ENCODE results near the gene AOPEP.

AOPEP gene

DNA sequence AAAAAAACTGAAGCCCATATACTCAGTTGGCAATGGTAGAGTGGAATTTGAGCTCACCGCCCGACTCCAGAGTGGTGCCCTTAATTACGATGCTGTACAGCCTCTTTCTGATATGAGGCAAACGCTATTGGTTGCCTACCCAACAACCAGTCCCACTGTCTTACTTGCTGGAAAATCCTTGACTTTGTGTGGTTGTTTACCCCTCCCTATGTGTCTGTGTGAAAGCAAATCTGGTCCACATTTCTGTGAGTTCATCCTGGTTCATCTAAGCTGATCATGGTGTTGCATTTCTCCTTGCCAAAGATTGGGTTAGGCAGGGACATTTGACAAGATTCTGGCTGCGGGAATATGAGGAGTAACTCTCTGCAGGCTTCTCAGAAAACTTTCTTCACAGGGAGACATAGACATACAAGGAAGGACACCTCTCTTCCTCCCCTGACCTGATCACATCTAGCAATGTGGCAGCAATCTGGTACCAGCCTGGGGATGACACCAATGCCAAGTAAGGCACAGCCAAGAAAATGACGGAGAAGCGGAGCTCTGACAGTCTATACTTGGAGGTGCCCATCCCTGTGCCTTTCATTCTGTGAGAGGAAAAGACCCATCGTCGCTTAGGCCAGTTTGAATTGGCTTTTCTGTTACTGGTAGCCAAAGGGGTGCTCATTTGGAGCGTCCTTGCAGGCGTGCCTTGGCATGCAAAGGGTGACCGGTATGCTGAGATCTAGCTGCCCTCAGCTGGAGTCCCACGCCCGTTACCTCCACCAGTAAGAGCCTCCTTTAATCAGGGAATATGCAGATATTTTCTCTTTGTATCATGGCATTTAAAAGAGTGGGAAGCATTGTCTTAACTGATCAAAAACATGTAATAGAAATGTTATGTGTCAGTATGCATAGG, 124.3 kb downstream of the AOPEP start:
- no peak for DNase-seq

DNA sequence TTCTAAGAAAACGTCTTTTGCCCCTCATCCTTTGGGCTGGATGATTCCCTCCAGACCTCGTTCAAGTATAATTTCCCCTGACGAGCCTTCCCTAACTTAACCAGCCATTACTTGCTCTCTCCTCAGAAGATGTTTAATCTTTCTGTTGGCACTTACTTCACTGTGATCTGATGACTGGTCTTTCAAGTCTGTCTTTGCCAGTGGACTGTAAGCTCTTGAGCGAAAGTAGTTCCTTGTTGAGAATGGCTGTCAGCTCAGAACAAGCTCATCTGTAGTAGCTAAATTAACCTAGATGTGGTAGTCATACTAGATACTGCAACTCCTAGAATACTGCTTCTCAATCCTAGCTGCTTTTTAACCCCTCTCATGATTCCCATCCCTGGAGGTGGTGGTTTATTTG, 125.0 kb downstream of the AOPEP start:
- Histone ChIP-seq H3K9ac (ENCODE audit: low read length) (no peak overlapping the region), H3K9me2 (replicated peaks; ENCODE audit: insufficient read depth, low read length) (no peaks in the 10 kb centered on the region), H3K9me3 (replicated peaks; ENCODE audit: insufficient read depth, low read length) (no peaks in the 10 kb centered on the region), H2AFZ (ENCODE audit: low read length) (no peak overlapping the region), H3K36me3 (replicated peaks; ENCODE audit: insufficient read depth, low read length) (no peaks in the 10 kb centered on the region), H3K27me3 (replicated peaks; ENCODE audit: insufficient read depth, low read length) (no peaks in the 10 kb centered on the region), H3K27ac (ENCODE audit: low read length) (no peak overlapping the region), H4K20me1 (ENCODE audit: insufficient read depth, low read length) (no peaks in the 10 kb centered on the region), H3K4me1 (ENCODE audit: low read length) (no peaks in the 10 kb centered on the region), H3F3A (ENCODE audit: insufficient read depth, low read length) (no peaks in the 10 kb centered on the region), H3K4me3 (ENCODE audit: low read length) (no peak overlapping the region), H3K4me2 (ENCODE audit: low read depth, low read length) (no peak overlapping the region), H3K79me2 (ENCODE audit: low read length) (no peaks in the 10 kb centered on the region)
- no peak for DNase-seq
- TF ChIP-seq, protein P1, sequence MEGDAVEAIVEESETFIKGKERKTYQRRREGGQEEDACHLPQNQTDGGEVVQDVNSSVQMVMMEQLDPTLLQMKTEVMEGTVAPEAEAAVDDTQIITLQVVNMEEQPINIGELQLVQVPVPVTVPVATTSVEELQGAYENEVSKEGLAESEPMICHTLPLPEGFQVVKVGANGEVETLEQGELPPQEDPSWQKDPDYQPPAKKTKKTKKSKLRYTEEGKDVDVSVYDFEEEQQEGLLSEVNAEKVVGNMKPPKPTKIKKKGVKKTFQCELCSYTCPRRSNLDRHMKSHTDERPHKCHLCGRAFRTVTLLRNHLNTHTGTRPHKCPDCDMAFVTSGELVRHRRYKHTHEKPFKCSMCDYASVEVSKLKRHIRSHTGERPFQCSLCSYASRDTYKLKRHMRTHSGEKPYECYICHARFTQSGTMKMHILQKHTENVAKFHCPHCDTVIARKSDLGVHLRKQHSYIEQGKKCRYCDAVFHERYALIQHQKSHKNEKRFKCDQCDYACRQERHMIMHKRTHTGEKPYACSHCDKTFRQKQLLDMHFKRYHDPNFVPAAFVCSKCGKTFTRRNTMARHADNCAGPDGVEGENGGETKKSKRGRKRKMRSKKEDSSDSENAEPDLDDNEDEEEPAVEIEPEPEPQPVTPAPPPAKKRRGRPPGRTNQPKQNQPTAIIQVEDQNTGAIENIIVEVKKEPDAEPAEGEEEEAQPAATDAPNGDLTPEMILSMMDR (IDR thresholded peaks at IDR 0.05; ENCODE audit: low read length) = no peak
- no peak for TF ChIP-seq EZH2phosphoT487 (IDR thresholded peaks at IDR 0.05; ENCODE audit: low read length)
- no peak for TF ChIP-seq EZH2 (optimal IDR thresholded peaks at IDR 0.05; ENCODE audit: low read depth, low read length)

More for the DNA sequence above, 124.3 kb downstream of the AOPEP start:
- no peaks in the 10 kb centered on the region for H4K20me1 ChIP-seq (ENCODE audit: insufficient read depth, low read length)
- H3F3A ChIP-seq (ENCODE audit: insufficient read depth, low read length) = no peaks in the 10 kb centered on the region
- no peaks in the 10 kb centered on the region for H3K79me2 ChIP-seq (ENCODE audit: low read length)
- no peak overlapping the region for H3K27ac ChIP-seq (ENCODE audit: low read length)
- no peaks in the 10 kb centered on the region for H3K27me3 ChIP-seq (replicated peaks; ENCODE audit: insufficient read depth, low read length)
- no peaks in the 10 kb centered on the region for H3K4me1 ChIP-seq (ENCODE audit: low read length)
- H3K9ac ChIP-seq (ENCODE audit: low read length) = no peak overlapping the region
- H3K36me3 ChIP-seq (replicated peaks; ENCODE audit: insufficient read depth, low read length) = no peaks in the 10 kb centered on the region
- TF ChIP-seq EZH2phosphoT487 (IDR thresholded peaks at IDR 0.05; ENCODE audit: low read length) (no peak), EZH2 (optimal IDR thresholded peaks at IDR 0.05; ENCODE audit: low read depth, low read length) (no peak)
- TF ChIP-seq, protein P1 (IDR thresholded peaks at IDR 0.05; ENCODE audit: low read length) = no peak
- no peak overlapping the region for H3K4me2 ChIP-seq (ENCODE audit: low read depth, low read length)
- no peaks in the 10 kb centered on the region for H3K9me3 ChIP-seq (replicated peaks; ENCODE audit: insufficient read depth, low read length)
- no peak overlapping the region for H2AFZ ChIP-seq (ENCODE audit: low read length)
- no peaks in the 10 kb centered on the region for H3K9me2 ChIP-seq (replicated peaks; ENCODE audit: insufficient read depth, low read length)
- H3K4me3 ChIP-seq (ENCODE audit: low read length) = no peak overlapping the region

DNA sequence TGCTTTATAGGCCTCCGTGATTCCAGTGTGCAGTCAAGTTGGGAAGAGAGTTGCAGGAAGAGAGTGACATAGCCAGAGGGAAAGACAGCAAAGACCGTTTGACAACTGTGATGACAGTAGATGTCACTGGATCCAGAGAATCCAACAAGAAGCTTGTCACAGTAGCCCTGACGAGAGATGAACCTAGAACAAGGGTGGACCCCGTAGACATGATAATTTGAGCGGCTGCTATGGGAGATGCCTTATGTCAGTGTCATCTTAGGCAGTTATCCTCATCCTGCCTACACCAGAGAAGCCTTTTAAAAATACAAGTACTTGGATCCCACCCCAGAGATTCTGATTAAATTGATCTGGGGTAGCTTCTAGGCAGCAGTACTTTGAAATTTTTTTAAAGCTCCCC, 125.4 kb downstream of the AOPEP start:
- TF ChIP-seq EZH2phosphoT487 (IDR thresholded peaks at IDR 0.05; ENCODE audit: low read length) (no peak), EZH2 (optimal IDR thresholded peaks at IDR 0.05; ENCODE audit: low read depth, low read length) (no peak)
- TF ChIP-seq, protein P1 (IDR thresholded peaks at IDR 0.05; ENCODE audit: low read length) = no peak
- no peak for DNase-seq
- Histone ChIP-seq H3K27ac (ENCODE audit: low read length) (no peak overlapping the region), H3K36me3 (replicated peaks; ENCODE audit: insufficient read depth, low read length) (no peaks in the 10 kb centered on the region), H3K9me3 (replicated peaks; ENCODE audit: insufficient read depth, low read length) (no peaks in the 10 kb centered on the region), H2AFZ (ENCODE audit: low read length) (no peak overlapping the region), H3F3A (ENCODE audit: insufficient read depth, low read length) (no peaks in the 10 kb centered on the region), H3K27me3 (replicated peaks; ENCODE audit: insufficient read depth, low read length) (no peaks in the 10 kb centered on the region), H3K9ac (ENCODE audit: low read length) (no peak overlapping the region), H3K9me2 (replicated peaks; ENCODE audit: insufficient read depth, low read length) (no peaks in the 10 kb centered on the region), H4K20me1 (ENCODE audit: insufficient read depth, low read length) (no peaks in the 10 kb centered on the region), H3K79me2 (ENCODE audit: low read length) (no peaks in the 10 kb centered on the region), H3K4me2 (ENCODE audit: low read depth, low read length) (no peak overlapping the region), H3K4me3 (ENCODE audit: low read length) (no peak overlapping the region), H3K4me1 (ENCODE audit: low read length) (no peaks in the 10 kb centered on the region)

All from MM.1S (cell line).